NCI-H69 (cell line): ENCODE measurements around the gene PLA2G6.
A peak's percentile ranks its signal among the peaks of the same experiment; 100 is the strongest.
"Not testable (repeated sequence)": the region's sequence is repeated elsewhere in the genome, so short reads cannot be mapped to it uniquely, and the experiment has no call there.

ENCODE experiments used
- DNase-seq: peaks from one replicate; lab custom pipeline; 2025; lab: John Stamatoyannopoulos, UW

The PLA2G6 gene

GRCh38 chr22:38132794-38133193 is 48.8 kb downstream of the PLA2G6 start:
- no peak for DNase-seq

- DNase-seq: no peak
Measured at GRCh38 chr22:38132136-38132535, 49.5 kb downstream of the PLA2G6 start.

GRCh38 chr22:38131399-38131798 is 50.2 kb downstream of the PLA2G6 start:
- DNase-seq: no peak

DNA sequence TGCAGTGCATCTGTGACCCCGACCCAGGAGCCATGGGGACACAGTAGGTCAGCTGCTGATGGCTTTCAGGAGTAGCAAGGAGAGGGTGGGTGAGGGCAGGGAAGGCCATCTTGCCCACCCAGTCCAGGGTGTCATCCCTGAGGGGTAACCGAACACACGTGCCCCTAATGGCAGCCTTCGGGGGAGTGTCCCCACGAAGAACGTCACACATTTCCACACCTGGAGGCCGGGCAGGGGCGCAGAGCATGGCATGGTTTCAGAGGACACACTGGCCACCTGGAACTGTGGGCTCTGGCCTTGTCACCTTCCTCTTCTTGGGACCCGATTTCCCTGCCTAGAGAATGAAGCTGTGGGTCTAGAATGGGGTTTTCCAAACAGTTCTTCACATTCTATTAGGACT is 51.8 kb downstream of the PLA2G6 start:
- DNase-seq: no peak

GRCh38 chr22:38129021-38129420 is 52.6 kb downstream of the PLA2G6 start:
- no peak for DNase-seq

DNA sequence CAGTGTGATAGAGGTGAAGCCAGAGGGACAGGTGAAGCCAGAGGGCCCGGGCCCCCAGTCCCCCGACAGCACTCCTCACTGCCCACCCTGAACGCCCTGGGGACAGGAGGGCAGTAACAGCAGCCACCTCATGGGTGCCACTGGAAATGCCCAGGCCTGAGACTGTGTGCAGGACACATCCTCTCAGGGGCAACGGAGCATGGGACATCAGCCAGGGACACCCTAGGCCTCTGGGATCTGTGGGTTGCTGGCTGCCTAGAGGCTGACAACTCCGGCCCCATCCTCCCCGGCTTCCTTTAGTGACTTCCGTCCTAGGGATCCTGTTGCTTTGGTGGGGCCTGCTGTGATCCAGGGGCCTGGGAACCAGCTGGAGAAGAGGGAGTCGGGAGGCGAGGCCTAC is 53.8 kb downstream of the PLA2G6 start:
- DNase-seq: no peak

DNA sequence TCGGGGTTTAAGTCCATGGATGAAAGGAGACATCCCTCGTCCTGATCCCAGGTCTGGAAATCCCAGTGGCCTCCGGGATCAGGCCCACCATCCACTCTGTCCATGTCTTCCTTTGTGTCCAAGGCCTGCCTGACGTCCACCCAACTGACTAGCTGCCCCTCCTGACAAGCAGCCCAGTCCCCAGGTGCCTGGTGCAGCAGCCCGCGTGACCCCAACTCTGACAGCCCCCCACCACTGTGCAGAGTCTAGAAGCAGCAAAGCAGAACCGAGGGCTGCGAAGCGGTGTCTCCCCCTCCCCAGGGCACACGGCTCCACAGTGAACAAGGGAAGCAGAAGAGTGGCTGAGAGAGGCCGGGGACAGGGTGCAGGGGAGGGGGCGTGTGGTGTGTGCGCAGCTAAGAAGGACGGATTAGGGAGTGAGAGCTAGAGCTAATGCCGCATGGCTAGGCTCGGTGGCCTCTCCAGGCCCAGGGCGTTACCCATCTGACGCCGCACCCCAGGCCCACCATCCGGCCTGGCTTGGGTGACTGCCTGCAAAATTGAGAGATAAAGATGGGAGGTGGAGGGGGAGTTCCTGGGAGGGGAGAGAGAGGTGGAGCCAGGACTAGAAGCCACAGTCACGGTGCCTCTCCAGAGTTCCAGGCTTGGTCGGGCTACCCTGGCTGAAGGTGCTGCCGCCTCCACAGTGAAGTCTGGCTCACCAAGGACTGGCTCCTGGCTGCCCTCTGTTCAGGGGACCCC is 54.5 kb downstream of the PLA2G6 start:
- no peak for DNase-seq

DNA sequence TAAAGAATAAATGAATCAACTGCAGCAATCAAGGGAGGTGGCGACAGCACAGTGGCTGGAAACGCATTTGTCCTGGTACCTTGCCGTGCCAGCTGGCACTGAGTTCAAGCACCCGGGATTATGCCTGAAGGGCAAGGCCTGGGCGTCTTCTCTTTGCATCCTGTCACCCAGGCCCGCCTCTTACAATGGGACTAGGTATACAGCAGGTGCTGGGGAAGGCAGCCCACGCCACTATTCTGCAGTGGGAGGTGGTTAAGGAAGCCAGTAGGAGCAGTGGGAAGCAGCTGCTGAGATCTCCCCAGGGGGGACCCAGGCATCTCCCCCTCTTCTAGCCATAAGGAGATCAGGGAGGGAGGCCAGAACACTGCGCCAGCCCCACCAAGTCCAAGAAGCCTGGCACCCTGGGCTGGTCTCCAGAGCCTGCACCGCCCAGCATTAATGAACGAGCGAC is 55.9 kb downstream of the PLA2G6 start:
- peak; percentile 53 for DNase-seq

DNA sequence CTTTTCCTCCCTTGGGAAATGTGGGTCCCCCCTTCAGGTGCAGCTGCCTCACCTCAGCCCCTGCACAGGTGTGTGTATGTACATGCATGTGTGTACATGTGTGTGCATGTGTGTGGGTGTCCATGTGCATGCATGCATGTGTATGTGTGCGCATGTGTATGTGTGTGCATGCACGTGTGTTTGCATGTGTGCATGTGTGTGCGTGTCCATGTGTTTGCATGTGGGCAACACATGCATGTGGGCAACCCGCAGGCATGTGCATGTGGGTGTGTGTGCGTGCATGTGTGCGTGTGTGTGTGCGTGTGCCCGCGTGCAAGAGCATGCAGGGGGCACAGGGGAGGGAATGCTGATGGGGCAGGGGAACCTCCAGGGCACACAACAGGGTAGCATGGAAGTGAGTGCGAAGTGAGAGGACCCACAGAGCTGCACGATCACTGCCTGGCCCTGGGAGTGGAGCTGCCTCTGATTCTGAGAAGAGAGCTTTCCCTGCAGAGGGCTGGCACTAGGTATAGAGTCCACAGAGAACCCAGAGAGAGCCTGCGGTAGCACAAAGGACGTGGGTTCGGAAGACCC is 56.5 kb downstream of the PLA2G6 start:
- no peak for DNase-seq

GRCh38 chr22:38124236-38124974 is 57.2 kb downstream of the PLA2G6 start:
- DNase-seq: peak; percentile 39

DNA sequence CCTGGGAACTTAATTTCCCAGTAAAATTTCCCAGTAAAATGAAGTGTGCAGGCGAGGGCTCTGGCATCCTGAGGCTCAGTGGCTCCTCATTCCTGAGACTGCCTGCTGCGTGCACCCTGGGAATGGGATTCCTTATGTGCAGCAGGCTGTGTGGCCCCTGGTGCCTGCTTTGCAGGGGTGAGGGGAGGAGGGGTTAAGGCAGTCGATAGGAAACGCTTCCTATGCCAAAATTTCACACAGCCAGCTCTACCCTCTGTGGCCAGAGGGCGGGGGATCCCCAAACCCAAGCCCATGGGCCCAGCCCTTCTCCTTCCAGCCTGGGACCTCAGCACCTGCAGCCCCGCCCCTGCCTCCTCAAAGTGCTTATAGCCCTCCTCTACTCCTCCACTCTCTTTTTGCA is 59.0 kb downstream of the PLA2G6 start:
- no peak for DNase-seq

DNA sequence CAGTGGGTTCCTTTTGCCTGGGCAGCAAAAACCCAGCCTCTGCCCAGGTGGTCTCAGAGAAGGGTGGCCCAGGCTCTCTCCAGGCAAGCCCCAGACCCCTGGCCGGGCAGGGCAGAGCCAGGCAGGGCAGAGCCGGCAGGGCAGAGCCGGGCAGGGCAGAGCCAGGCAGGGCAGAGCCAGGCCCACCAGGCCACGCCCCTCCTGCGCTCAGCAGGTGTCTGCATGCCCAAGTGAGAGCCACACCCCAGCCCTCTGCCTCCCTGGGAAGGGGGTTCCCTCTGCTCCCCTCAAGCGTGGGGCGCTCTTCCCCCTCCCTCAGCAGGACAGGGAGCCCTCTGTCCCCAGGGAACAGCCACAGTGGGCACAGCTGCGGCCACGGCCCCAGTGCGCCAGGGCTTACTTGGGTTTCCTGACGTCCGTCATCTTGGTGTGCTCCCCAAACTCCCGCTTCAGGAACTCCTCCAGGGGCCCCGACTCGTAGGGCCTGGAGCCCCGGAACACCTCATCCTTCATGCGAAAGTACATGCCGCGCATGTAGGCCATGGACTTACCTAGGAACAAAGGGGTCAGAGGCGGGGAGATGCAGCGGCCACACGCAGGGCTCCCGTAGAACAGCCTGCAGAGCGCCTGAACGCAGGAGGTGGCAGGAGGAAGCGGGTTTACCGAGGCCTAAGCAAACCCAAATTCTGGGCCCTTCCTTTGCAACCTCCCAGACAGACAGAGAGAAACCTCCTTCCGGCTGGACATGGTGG is 61.1 kb downstream of the PLA2G6 start:
- DNase-seq: no peak

- not testable (repeated sequence) for DNase-seq
Measured at GRCh38 chr22:38118747-38119146, 62.9 kb downstream of the PLA2G6 start.

GRCh38 chr22:38118182-38118581 is 63.4 kb downstream of the PLA2G6 start:
- no peak for DNase-seq

DNA sequence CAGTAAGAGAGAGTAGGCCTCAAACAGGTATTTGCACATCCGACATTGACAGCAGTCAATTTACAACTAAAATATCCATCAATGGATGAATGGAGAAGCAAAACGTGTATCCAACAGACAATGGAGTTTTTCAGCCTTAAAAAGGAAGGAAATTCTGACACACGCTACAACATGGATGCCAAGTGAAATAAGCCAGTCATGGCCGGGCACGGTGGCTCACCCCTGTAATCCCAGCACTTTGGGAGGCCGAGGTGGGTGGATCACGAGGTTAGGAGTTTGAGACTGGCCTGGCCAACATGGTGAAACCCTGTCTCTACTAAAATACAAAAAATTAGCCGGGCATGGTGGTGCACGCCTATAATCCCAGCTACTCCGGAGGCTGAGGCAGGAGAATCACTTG is 64.1 kb downstream of the PLA2G6 start:
- not testable (repeated sequence) for DNase-seq

- DNase-seq: no peak
Measured at GRCh38 chr22:38115423-38116205, 66.0 kb downstream of the PLA2G6 start.

GRCh38 chr22:38114484-38115398 is 66.9 kb downstream of the PLA2G6 start:
- peak; percentile 81 for DNase-seq

DNA sequence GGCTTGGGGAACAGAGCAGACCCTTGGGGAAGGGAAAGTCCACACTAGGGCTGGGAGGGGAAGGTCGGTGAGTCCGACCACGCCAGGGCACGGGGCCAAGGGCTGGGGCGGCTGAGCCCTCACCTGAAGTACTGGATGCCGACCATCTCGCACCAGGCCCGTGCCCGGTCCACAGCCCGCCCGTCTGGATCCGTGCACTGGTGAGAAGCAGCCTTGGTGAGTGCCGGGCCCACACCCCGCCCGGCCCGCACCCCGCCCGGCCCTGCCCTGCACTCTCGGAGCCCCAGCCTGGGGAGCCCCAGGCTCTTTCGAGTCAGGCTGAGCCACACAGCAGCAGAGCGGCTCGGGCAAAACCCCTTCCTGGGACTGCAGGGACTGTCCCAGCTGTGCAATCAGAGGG is 69.2 kb downstream of the PLA2G6 start:
- no peak for DNase-seq

- no peak for DNase-seq
Measured at GRCh38 chr22:38111925-38112355, 69.7 kb downstream of the PLA2G6 start.
